ENCODE results near the gene KCNIP4.

GRCh38 chr4:21366312-21366711 is 582.3 kb downstream of the KCNIP4 start:
- TF ChIP-seq POLR2AphosphoS5 (IDR thresholded peaks at IDR 0.05; ENCODE audit: insufficient read depth, low read depth, low read length) (no peak), CTCF (IDR thresholded peaks at IDR 0.05; ENCODE audit: extremely low read depth in 1 of 2, insufficient read depth in 1 of 2, low read depth in 1 of 2, low read length in 2 of 2) (no peak), POLR2A (IDR thresholded peaks at IDR 0.05; ENCODE audit: low read depth, low read length) (no peak)

All from endothelial cell of umbilical vein (primary cell).